GM21360 (cell line): Measurements from ENCODE around the gene SV2C.

Experiments used
- ATAC-seq: cut with Tn5 transposase; IDR thresholded peaks from one replicate; pipeline ENCODE4 v1.9.1; 2021; ENCODE audit warnings: mild to moderate bottlenecking, moderate library complexity; ENCODE audit not compliant: unreplicated experiment

The SV2C gene

DNA sequence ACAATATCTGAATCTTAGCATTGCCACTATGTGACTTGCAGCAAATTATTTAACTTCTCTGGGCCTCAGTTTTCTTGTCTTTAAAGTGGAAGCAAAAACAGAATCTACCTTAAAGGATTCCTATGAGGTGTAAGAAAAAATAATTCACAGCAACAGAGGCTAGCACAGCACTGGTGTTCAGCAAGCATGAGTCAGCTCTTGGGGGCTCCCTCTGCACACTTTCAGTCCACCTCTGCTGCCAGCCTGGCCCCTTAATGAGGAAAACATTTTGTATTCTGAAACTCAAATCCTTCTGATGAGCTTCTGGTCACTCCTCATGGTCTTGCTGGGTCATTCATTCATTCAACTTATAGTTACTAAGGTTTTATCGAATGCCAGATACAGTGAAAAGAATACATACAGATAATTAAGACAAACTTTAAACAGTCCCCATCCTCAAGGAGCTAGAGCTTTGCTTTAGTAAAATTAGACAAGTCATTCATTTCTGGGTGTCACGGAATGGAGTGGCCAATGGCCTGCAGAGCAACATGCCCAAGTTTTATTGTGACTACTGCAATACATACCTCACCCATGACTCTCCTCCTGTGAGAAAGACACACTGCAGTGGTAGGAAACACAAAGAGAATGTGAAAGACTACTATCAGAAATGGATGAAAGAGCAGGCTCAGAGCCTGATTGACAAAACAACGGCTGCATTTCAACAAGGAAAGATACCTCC lies 293.1 kb downstream of the SV2C start:
- ATAC-seq = no peak

DNA sequence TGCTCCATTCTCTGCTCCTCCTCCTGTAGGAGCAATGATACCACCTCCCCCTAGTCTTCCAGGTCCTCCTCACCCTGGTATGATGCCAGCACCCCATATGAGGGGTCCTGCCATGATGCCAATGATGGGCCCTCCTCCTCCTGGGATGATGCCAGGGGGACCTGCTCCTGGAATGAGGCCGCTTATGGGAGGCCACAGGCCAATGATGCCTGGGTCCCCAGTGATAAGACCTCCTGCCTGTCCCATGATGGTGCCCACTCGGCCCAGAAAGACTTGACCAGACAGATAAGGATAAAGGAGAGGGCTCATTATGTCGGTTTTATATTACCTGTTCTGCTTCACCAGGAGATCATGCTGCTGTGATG lies 293.7 kb downstream of the SV2C start:
- ATAC-seq = no peak

DNA sequence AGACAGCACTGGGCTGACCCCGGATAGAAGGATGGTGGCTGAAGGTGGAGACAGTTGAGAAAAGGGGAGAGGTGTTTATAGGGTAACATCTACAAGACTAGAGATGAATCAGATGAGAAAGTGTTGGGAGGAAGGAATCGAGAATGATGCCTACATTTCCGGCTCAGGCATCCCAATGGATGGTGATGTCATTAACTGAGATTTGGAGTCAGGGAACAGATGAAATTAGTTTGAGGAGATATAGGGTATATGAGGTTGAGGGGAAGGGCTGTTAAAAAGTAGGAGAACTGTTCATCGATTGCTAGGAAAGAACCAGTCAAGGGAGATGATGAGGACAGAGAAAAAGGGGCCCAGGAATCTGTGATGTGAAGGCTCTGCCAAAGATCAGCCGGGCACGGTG lies 295.2 kb downstream of the SV2C start:
- ATAC-seq = no peak

GRCh38 chr5:76379316-76379715 lies 296.1 kb downstream of the SV2C start:
- ATAC-seq = no peak

DNA sequence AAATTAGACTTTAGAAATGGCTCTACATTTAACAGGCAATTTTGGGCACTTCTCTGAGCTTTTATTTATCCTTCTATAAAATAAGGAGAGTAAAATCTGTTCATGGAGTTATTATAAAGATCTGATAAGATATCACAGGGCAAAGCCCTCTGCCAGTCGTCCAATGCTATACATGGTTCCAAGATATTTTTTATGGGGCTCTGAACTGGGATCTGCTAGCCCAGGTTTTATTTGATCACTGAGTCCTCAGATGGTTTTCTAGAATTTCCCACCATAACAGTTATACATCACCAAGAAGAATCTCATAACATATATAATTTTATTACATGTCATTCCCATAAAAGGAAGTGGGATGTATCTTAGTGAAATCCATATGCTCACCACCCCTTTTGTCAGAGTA lies 296.7 kb downstream of the SV2C start:
- ATAC-seq = no peak

GRCh38 chr5:76380346-76381066 lies 297.3 kb downstream of the SV2C start:
- ATAC-seq = no peak

- ATAC-seq = no peak
These were observed 300.1 kb downstream of the SV2C start for GRCh38 chr5:76383126-76383832.

GRCh38 chr5:76384189-76384588 lies 301.0 kb downstream of the SV2C start:
- ATAC-seq = no peak

GRCh38 chr5:76384705-76385104 lies 301.5 kb downstream of the SV2C start:
- no peak for ATAC-seq

GRCh38 chr5:76385540-76385939 lies 302.4 kb downstream of the SV2C start:
- ATAC-seq = no peak

DNA sequence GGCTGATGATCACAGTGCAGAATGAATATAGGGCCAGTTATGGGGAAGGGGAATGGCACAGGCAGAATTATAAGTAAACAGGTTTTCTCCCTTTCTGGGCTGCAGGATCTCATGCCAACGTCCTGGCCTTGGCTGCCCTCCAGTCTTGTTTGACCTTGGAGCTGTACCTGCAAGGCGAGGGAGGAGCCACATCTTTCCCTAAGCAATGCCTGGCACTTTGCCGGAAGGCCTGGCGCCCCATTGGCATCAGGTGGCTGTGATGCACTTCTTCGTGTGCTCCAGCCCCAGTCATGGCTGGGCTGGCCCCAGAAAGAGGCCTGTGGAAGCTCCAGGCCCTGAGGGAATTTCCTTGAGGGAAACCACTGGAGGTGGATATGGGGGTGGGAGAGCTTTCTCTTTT lies 303.2 kb downstream of the SV2C start:
- ATAC-seq = no peak

GRCh38 chr5:76388236-76388635 lies 305.1 kb downstream of the SV2C start:
- ATAC-seq = no peak

DNA sequence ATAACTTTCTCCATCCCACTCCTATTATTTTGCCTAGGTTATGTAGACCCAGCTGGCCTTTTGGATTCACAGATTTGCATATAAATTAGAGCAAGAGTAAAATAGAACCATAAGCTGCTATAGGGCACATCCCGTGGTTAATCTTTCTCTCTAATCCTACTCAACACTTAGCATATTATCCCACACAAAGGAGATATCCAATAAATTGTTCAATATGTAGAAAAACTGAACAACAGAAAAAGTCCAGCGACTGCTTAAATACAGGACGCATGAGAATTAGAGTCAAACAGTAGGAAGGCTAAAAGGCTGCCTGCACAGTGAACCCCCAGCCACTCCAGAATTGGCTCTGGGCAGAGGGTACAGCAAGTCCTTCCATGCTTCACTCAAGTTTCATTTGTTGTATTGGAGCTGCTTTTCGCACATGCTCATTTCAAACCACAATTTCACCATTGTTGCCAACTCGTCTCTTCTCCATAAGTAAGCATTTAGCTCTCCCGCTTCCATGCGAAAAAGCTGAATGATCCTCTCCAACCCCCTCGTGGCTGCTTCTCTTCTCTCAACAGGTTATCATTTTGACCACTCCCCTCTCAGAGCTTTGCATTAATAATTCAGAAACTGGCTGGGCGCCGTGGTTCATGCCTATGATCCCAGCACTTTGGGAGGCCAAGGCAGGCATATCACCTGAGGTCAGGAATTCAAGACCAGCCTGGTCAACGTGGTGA lies 305.8 kb downstream of the SV2C start:
- ATAC-seq = no peak

DNA sequence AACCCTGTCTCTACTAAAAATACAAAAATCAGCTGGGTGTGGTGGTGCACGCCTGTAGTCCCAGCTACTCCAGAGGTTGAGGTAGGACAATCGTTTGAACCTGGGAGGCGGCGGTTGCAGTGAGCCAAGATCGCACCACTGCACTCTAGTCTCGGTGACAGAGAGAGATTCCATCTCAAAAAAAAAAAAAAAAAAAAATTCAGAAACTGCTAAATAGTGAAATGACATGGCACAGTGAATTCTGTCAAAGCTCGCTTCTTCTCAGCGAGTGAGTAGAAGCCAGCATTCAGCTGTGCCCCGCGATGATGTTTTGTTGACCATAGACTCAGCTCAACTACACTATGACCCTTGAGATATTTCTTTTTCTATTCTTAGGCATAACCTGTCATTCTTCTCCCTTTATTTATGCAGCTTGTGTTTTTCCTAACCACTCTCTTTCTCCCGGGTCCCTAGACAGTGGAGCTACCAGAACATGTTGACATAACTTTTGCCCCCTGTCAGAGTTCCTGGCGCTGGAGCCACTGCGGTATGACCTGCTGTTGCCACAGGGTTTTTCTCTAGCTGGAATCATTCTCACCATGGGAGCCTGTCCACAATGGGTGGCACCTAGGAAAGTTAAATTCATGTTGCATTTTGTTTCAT lies 306.5 kb downstream of the SV2C start:
- no peak for ATAC-seq

GRCh38 chr5:76391014-76391413 lies 307.8 kb downstream of the SV2C start:
- no peak for ATAC-seq

- no peak for ATAC-seq
These were observed 310.0 kb downstream of the SV2C start for GRCh38 chr5:76393035-76393680.

- no peak for ATAC-seq
These were observed 314.0 kb downstream of the SV2C start for GRCh38 chr5:76397200-76397599.

DNA sequence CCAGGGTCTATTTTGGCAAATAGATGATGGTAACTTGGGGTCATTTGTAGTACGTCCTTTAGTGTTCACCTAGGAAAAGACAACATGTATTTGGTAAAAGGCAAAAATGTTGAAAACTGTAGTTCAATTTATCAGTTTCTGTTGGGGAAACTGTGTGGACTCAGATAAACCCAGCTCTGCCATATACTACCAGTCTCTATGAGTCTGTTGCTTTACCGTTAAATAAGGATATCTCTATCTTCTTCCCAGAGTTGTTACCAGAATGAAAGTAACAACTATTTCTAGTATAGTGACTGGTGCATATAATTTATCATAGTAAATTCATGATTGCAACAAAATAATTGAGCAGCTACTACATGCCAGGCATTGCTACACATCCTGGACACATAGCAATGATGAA lies 316.1 kb downstream of the SV2C start:
- ATAC-seq = no peak

DNA sequence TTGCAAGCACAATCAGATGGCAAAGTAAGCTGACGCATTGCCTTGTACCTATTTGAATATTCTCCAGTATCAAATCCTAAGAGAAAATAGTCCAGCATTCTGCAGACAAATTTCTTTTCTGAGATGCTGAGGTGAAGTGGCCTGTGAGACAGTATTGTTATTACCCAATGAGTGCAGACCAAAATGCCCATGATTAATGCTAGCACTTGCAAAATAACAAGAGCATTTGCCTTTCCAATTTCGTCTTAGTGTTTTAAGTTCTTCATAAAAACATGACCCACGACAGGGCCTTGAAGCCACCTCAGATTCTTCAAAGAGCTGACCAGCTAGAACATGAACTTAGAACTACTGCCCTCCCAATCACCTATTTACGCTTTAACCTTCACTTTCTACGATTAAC lies 317.3 kb downstream of the SV2C start:
- ATAC-seq = no peak

- no peak for ATAC-seq
These were observed 318.6 kb downstream of the SV2C start for GRCh38 chr5:76401801-76402250.
